H9 (cell line): ENCODE measurements around the gene PLEKHA1. TPM values are rescaled to one million over a fixed set of nuclear protein-coding genes. Genes with fewer than 3 reads are reported as not detected.

Source experiments
- DNase-seq: peaks from one replicate; pipeline ENCODE4 v3.0.0-alpha.2; 2017
- H2AFZ ChIP-seq: one replicate; pipeline ENCODE4 v1.6.1; 2013; ENCODE audit warnings: mild to moderate bottlenecking, low read length, control low read depth, moderate library complexity
- H2AK5ac ChIP-seq: 2 replicates; pipeline ENCODE4 v1.6.1; 2013; ENCODE audit warnings: low read length, control low read depth, mixed read lengths; ENCODE audit not compliant: insufficient read length
- H2BK120ac ChIP-seq: one replicate; pipeline ENCODE4 v1.6.1; 2013; ENCODE audit warnings: low read depth, mild to moderate bottlenecking, low read length, control low read depth, inconsistent platforms; ENCODE audit not compliant: poor library complexity, severe bottlenecking
- H2BK12ac ChIP-seq: 2 replicates; pipeline ENCODE4 v1.6.1; 2013; ENCODE audit warnings: low read length, control low read depth, mixed read lengths, low read depth; ENCODE audit not compliant: insufficient read length
- H2BK15ac ChIP-seq: 2 replicates; pipeline ENCODE4 v1.6.1; 2013; ENCODE audit warnings: low read depth, low read length, control low read depth
- H2BK20ac ChIP-seq: one replicate; pipeline ENCODE4 v1.6.1; 2013; ENCODE audit warnings: low read depth, mild to moderate bottlenecking, low read length, control low read depth, inconsistent platforms; ENCODE audit not compliant: poor library complexity, severe bottlenecking
- H2BK5ac ChIP-seq: 2 replicates; pipeline ENCODE4 v1.6.1; 2013; ENCODE audit warnings: low read length, control low read depth, mixed read lengths; ENCODE audit not compliant: insufficient read length
- H3K14ac ChIP-seq: 2 replicates; pipeline ENCODE4 v1.6.1; 2013; ENCODE audit warnings: low read length, control low read depth; ENCODE audit not compliant: insufficient read depth
- H3K18ac ChIP-seq: 2 replicates; pipeline ENCODE4 v1.6.1; 2013; ENCODE audit warnings: low read depth, mild to moderate bottlenecking, mixed read lengths, low read length, control low read depth; ENCODE audit not compliant: insufficient read length
- H3K23ac ChIP-seq: 2 replicates; pipeline ENCODE4 v1.6.1; 2013; ENCODE audit warnings: low read length, control low read depth, mixed read lengths, low read depth; ENCODE audit not compliant: insufficient read length
- H3K23me2 ChIP-seq: 2 replicates; pipeline ENCODE4 v1.6.1; 2013; ENCODE audit warnings: low read depth, mild to moderate bottlenecking, mixed read lengths, low read length, control low read depth; ENCODE audit not compliant: insufficient read length, poor library complexity, severe bottlenecking
- H3K27ac ChIP-seq: 2 replicates; pipeline ENCODE4 v1.5.1; 2013; ENCODE audit warnings: low read length, control low read depth, mixed read lengths, low read depth; ENCODE audit not compliant: insufficient read length
- H3K27me3 ChIP-seq: 2 replicates; pipeline ENCODE4 v1.6.1; 2013; ENCODE audit warnings: low read length, control low read depth, inconsistent platforms; ENCODE audit not compliant: insufficient read depth
- H3K4ac ChIP-seq: 2 replicates; pipeline ENCODE4 v1.6.1; 2013; ENCODE audit warnings: low read depth, mild to moderate bottlenecking, control low read depth, inconsistent platforms, low read length, moderate library complexity
- H3K4me1 ChIP-seq: 2 replicates; pipeline ENCODE4 v1.6.1; 2013; ENCODE audit warnings: low read length, control low read depth, inconsistent platforms; ENCODE audit not compliant: insufficient read depth
- H3K4me2 ChIP-seq: 2 replicates; pipeline ENCODE4 v1.6.1; 2013; ENCODE audit warnings: low read length, control low read depth, mixed read lengths; ENCODE audit not compliant: insufficient read length, insufficient read depth
- H3K56ac ChIP-seq: 2 replicates; pipeline ENCODE4 v1.6.1; 2013; ENCODE audit warnings: low read depth, mild to moderate bottlenecking, mixed read lengths, low read length, control low read depth; ENCODE audit not compliant: insufficient read length
- H3K79me1 ChIP-seq: 2 replicates; pipeline ENCODE4 v1.6.1; 2013; ENCODE audit warnings: low read depth, mild to moderate bottlenecking, moderate library complexity, low read length, control low read depth, inconsistent platforms; ENCODE audit not compliant: insufficient read depth, poor library complexity, severe bottlenecking
- H3K79me2 ChIP-seq: 2 replicates; pipeline ENCODE4 v1.6.1; 2013; ENCODE audit warnings: low read length, control low read depth, inconsistent platforms; ENCODE audit not compliant: insufficient read depth
- H3K9ac ChIP-seq: 2 replicates; pipeline ENCODE4 v1.6.1; 2013; ENCODE audit warnings: low read length, control low read depth, mixed read lengths; ENCODE audit not compliant: insufficient read length; ENCODE audit errors: extremely low read depth
- H3K9me3 ChIP-seq: one replicate; pipeline ENCODE4 v1.6.1; 2013; ENCODE audit warnings: low read depth, low read length, inconsistent platforms; ENCODE audit not compliant: control insufficient read depth
- H3T11ph ChIP-seq: one replicate; pipeline ENCODE4 v1.6.1; 2013; ENCODE audit warnings: mild to moderate bottlenecking, low read length, control low read depth, inconsistent platforms
- H4K20me1 ChIP-seq: one replicate; pipeline ENCODE4 v1.6.1; 2013; ENCODE audit not compliant: control insufficient read depth, insufficient read length, insufficient read depth
- H4K5ac ChIP-seq: 2 replicates; pipeline ENCODE4 v1.6.1; 2013; ENCODE audit warnings: low read depth, mild to moderate bottlenecking, mixed read lengths, low read length, control low read depth; ENCODE audit not compliant: insufficient read length
- H4K8ac ChIP-seq: replicated peaks from 2 replicates; pipeline ENCODE4 v1.6.1; 2013; ENCODE audit warnings: low read length, control low read depth, mixed read lengths, low read depth; ENCODE audit not compliant: insufficient read length
- H4K91ac ChIP-seq: 2 replicates; pipeline ENCODE4 v1.6.1; 2013; ENCODE audit warnings: low read depth, mild to moderate bottlenecking, moderate library complexity, mixed read lengths, low read length, control low read depth; ENCODE audit not compliant: insufficient read length
- H3K27ac Mint-ChIP-seq, 3 experiments: 2 replicates in 2 of 3; 3 replicates in 1 of 3; pipeline ENCODE4 v1.8.0; 2020 to 2021; ENCODE audit warnings: mixed read lengths in 3 of 3, mild to moderate bottlenecking in 1 of 3, moderate library complexity in 1 of 3
- H3K27me3 Mint-ChIP-seq: 2 replicates; pipeline ENCODE4 v1.8.0; 2021; ENCODE audit warnings: low read depth, mild to moderate bottlenecking, moderate library complexity, mixed read lengths
- H3K36me3 Mint-ChIP-seq, 3 experiments: 2 replicates in 2 of 3; 3 replicates in 1 of 3; pipeline ENCODE4 v1.8.0; 2020 to 2021; ENCODE audit warnings: low read depth in 3 of 3, mixed read lengths in 3 of 3; ENCODE audit not compliant: insufficient read depth in 1 of 3
- H3K4me1 Mint-ChIP-seq, 2 experiments: 2 replicates each; pipeline ENCODE4 v1.8.0; 2020; ENCODE audit warnings: mixed read lengths in 2 of 2
- H3K4me3 Mint-ChIP-seq, 2 experiments: 2 replicates in 1 of 2; 3 replicates in 1 of 2; pipeline ENCODE4 v1.8.0; 2020 to 2021; ENCODE audit warnings: mild to moderate bottlenecking in 2 of 2, mixed read lengths in 2 of 2, moderate library complexity in 1 of 2
- H3K9me3 Mint-ChIP-seq, 2 experiments: 2 replicates in 1 of 2; 3 replicates in 1 of 2; pipeline ENCODE4 v1.8.0; 2020; ENCODE audit warnings: mild to moderate bottlenecking in 2 of 2, mixed read lengths in 2 of 2, moderate library complexity in 1 of 2
- CTCF ChIP-seq: fragments of 200-600 bp; sonication (generic); conservative IDR thresholded peaks from 3 replicates; pipeline ENCODE4 v1.8.0; 2021; ENCODE audit warnings: antibody characterized with exemption, mild to moderate bottlenecking
- WGBS: extraction: QIAGEN DNeasy Blood & Tissue Kit; methylation state at CpG from one replicate; pipeline ENCODE4 v1.1.7; 2013; ENCODE audit warnings: missing lambda C conversion rate, low lambda C conversion rate, mixed read lengths; ENCODE audit not compliant: insufficient read length; ENCODE audit errors: extremely low coverage; 5-methylcytosine and 5-hydroxymethylcytosine counted together
- total RNA-seq: library from RNA; stranded (reverse); gene quantifications from 2 replicates; pipeline ENCODE4 v1.2.1, GENCODE V29; 2021

PLEKHA1 gene
- total RNA-seq, 1 experiment from 2014 or later: 32.7 TPM

- Histone ChIP-seq H3K9me3 (peaks cover 11% of the 10 kb centered on the region), H2BK15ac (no peak overlapping the region), H3K18ac (no peak overlapping the region), H3K23me2 (no peaks in the 10 kb centered on the region), H3K27ac (no peak overlapping the region), H3K9ac (no peak overlapping the region), H4K91ac (no peak overlapping the region), H3K4me2 (no peak overlapping the region), H3K79me2 (no peaks in the 10 kb centered on the region), H2AFZ (no peak overlapping the region), H3K79me1 (no peaks in the 10 kb centered on the region), H3K4ac (no peak overlapping the region), H2AK5ac (no peak overlapping the region), H2BK20ac (no peak overlapping the region), H4K8ac (no peak overlapping the region), H3K27me3 (no peaks in the 10 kb centered on the region), H3K23ac (no peak overlapping the region), H3K4me1 (peaks cover 4% of the 10 kb centered on the region; the same call in 1 of the 2 replicates), H3T11ph (no peak overlapping the region), H3K56ac (no peak overlapping the region), H4K5ac (no peak overlapping the region), H2BK12ac (no peak overlapping the region), H2BK5ac (no peak overlapping the region), H3K14ac (no peak overlapping the region), H2BK120ac (no peak overlapping the region), H4K20me1 (no peaks in the 10 kb centered on the region)
- TF ChIP-seq CTCF: no peak
- DNase-seq: no peak
- H3K36me3 Mint-ChIP-seq: peaks cover 16 to 37% (median 29%) of the 10 kb centered on the region in 3 experiments
- H3K27ac Mint-ChIP-seq: no peak overlapping the region
- H3K4me1 Mint-ChIP-seq: peaks cover 42 to 50% of the 10 kb centered on the region in 2 experiments
- peaks cover 24% of the 10 kb centered on the region for H3K27me3 Mint-ChIP-seq
- WGBS: no CpG with 5 or more reads among the region's 4 CpGs
- peaks cover 41 to 44% of the 10 kb centered on the region in 2 experiments for H3K9me3 Mint-ChIP-seq
- H3K4me3 Mint-ChIP-seq: no peak overlapping the region
These were observed 28.1 kb upstream of the PLEKHA1 start for GRCh38 chr10:122346326-122346950.
